ENCODE results near the gene WASF2.
"Not testable (repeated sequence)": the region's sequence is repeated elsewhere in the genome, so short reads cannot be mapped to it uniquely, and the experiment has no call there.

WASF2 gene

DNA sequence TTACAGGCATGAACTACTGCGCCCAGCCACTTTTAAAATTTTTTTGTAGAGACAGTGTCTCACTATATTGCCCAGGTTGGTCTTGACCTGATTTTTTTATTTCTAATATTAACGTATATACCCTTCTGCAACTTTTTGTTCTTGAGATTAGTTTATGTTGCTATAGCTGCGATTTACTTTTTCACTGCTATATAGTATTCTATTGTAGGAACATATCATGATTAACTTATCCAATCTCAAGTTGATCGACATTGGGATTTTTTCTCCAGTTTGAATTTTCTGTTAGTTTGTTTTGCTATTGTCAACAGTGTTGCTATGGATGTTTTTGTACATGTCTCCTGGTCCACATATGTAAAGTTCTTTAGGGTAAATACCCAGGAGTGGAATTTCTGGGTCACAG is 35.4 kb downstream of the WASF2 start:
- no peak for DNase-seq (ENCODE audit: low read depth in 2 of 2)

DNA sequence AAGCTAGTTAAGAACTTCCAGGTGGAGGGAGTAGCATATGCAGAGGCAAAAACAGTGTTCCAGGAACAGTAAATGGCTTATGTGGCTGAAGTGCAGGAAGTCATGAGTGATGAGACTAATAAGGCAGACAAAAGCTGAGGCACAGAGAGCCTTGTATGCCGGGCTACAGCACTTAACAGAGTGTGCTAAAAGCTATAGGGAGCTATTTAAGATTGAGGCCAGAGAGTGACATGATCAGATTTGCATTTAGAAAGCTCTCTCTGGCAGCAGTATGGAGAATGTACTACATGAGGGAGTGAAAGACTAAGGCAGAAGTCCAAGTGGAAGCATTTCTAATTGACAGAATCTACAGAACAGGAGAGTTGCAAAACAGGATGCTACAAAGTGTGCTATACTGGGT is 38.6 kb downstream of the WASF2 start:
- DNase-seq (ENCODE audit: low read depth in 2 of 2) = no peak

GRCh38 chr1:27448982-27449381 is 41.0 kb downstream of the WASF2 start:
- DNase-seq (ENCODE audit: low read depth in 2 of 2) = no peak

GRCh38 chr1:27447883-27448282 is 42.1 kb downstream of the WASF2 start:
- DNase-seq (ENCODE audit: low read depth in 2 of 2) = no peak

GRCh38 chr1:27447399-27447798 is 42.6 kb downstream of the WASF2 start:
- no peak for DNase-seq (ENCODE audit: low read depth in 2 of 2)

GRCh38 chr1:27446496-27447020 is 43.4 kb downstream of the WASF2 start:
- DNase-seq (ENCODE audit: low read depth in 2 of 2) = no peak

- no peak for DNase-seq (ENCODE audit: low read depth in 2 of 2)
These were observed 44.6 kb downstream of the WASF2 start for GRCh38 chr1:27445177-27445936.

DNA sequence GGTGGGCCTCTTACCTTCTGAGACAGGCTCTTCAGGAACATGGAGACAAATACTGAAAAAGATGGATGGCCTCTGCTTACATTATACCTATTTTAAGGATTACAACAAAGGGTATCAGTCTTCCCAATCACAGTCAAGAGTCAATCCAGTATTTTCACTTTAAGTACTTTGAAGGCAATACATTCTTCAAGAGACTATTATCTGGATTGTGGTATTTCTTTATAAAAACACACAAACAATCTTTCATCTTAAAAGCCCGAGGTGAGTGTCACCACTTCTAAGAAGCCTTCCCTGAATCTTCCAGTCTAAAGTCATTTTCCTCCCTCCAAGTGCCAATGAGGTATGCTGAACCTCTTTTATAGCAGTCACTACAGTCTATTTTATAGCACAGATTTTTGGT is 45.3 kb downstream of the WASF2 start:
- no peak for DNase-seq (ENCODE audit: low read depth in 2 of 2)

- no peak for DNase-seq (ENCODE audit: low read depth in 2 of 2)
These were observed 50.8 kb downstream of the WASF2 start for GRCh38 chr1:27439150-27439549.

DNA sequence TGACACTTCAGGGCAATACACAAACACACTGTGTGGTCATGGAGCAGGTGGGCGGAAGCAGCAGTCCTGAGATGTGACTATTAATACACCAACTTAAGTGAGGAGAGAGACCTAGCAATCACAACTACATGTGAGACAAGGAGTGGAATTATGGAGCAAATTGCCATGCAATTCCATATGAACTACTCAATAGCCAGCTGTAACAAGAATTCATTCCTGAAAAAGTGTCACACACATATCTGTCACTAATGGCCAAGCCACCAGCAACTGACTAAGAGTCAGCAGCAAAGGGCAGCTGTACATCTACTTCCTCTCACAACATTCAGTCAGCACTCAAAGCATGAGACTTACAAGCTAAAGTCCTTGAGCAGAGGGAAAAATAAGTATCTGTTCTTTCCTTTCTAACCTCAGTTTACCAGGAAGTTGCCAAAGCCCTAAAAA is 51.3 kb downstream of the WASF2 start:
- no peak for DNase-seq (ENCODE audit: low read depth in 2 of 2)

DNA sequence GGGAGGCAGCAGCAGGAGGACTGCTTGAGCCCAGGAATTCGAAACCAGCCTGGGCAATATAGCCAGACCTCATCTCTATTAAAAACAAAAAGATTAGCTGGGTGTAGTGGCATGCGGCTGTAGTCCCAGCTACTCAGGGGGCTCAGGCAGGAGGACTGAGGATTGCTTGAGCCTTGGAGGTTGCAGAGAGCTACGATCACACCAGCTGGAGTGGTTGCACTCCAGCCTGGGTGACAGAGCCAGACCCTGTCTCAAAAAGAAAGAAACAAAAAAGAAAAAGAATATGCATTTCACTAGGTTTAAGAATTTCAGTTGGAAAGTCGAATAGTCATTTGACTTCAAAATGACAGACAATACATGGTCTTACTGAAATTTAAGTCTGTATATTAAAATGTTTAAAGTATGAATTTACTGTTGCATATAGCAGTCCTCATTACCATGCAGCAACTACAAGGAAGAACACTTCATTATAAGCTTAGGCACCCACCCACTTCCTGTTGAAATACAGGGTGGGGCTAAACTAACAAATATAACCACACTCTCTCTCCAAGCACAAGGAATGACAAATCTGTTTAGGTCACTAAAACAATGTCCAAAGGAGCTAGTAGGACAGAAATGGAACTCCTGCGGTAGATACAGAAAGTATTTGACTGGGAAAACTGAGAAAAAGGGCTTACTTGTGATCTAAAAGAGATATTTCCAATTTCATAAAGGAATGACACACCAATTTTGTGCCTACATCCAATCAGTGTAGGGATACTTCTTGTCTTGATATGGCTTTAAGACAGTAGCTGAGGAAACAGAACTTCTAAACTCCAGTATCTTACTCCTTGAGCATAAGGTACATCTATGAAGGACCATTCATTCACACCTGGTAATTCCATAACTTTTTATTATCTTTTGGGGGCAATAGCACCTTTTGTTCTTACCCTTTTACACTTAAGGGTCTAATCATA is 53.5 kb downstream of the WASF2 start:
- no peak for DNase-seq (ENCODE audit: low read depth in 2 of 2)

DNA sequence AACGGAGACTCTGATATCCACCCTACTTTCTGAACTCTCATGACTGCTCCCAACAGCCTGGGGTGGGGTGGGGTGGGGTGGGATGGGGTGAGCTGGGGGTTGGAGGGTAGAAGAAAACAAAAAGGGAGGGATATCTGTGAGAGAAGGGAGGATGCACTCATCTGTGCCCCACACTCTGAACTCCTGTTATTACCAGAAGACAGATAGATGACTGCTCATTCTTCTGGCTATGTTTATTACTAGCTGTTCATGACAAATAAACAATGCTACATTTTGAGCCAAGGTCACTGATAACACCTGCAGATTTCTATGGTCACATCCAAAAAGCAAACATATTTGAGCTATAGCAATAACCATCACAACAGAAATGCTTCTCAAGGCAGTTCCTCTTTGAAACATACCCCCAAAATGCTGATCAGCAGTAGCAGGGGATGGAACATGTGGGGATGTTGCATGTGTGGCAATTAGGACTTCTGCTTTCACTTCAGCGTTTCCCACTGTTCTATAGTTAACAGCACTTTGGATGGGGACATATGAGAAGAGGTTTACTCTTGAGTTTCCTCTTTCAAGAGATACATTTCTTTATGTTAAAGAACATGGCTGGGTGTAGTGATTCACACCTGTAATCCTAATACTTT is 54.3 kb downstream of the WASF2 start:
- DNase-seq (ENCODE audit: low read depth in 2 of 2) = no peak

GRCh38 chr1:27433706-27434105 is 56.3 kb downstream of the WASF2 start:
- no peak for DNase-seq (ENCODE audit: low read depth in 2 of 2)

- DNase-seq (ENCODE audit: low read depth in 2 of 2) = not testable (repeated sequence)
These were observed 57.2 kb downstream of the WASF2 start for GRCh38 chr1:27432725-27433124.

- no peak for DNase-seq (ENCODE audit: low read depth in 2 of 2)
These were observed 58.4 kb downstream of the WASF2 start for GRCh38 chr1:27431601-27431940.

GRCh38 chr1:27430903-27431600 is 58.9 kb downstream of the WASF2 start:
- DNase-seq (ENCODE audit: low read depth in 2 of 2) = no peak

GRCh38 chr1:27429029-27429425 is 60.9 kb downstream of the WASF2 start:
- no peak for DNase-seq (ENCODE audit: low read depth in 2 of 2)

- peak in 1 of 2 experiments; percentile 9 for DNase-seq (ENCODE audit: low read depth in 2 of 2)
These were observed 61.5 kb downstream of the WASF2 start for GRCh38 chr1:27428316-27429028.

DNA sequence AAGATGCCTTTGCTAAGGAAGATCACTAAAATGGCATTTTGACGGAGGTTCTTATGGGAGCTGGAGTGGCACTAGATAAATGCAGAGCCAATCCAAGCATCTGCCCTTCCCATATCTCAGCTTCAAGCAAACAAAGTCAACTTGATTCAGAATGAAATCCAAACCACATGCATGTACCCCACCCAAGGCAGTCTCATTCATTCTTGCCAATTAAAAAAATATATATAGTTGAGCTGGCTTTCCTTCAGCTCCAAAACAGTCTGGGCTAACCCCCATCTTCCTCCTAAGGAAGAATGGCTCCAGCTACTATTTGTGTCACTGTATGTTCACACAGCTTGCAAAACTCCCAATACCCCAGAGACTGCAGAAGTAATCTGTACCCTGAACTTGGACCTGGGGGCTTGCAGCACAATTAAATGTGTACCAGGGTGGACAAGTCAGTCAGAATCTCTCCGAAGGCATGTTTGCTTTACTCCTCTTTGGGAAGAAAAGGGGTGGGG is 62.1 kb downstream of the WASF2 start:
- DNase-seq (ENCODE audit: low read depth in 2 of 2) = no peak

DNA sequence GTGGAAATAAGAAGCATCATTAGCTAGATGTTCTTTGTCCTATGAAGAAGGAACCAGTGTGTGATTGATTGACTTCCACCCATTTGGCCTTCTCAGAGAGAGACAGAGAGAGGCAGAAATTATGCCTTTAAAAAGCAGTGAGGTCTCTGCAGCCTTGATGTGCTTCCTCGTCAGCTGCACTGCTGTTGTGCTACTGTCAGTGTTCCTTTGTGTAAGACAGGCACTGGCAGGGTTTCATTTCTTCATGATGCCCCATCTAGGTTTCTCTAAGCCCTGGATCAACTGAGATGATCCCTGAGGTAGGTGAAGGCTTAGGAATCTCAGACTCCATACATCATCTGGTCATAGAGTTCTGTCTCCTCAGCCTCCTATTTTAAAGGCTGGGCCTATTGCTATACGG is 62.6 kb downstream of the WASF2 start:
- DNase-seq (ENCODE audit: low read depth in 2 of 2) = no peak

DNA sequence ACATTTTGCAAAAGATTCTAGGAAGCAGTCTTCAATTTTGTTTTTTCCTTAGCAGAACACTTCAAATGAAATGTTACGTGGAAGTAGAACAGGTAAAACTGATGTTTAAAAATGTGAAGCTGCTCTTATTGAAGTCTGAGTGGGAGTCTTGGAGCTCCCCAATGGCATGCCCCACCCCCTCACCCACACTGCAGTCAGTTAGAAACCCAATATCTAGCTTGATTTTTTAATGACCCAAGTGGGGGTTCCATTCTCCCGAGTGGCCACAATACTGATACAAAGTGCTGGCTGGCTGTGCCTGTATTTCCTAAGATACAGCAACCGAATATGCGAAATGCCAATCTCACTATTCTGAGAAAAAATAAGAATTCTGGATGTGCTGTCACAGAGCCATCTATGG is 66.3 kb downstream of the WASF2 start:
- no peak for DNase-seq (ENCODE audit: low read depth in 2 of 2)

Measured in stimulated activated CD4-positive, alpha-beta T cell treated with anti-CD3 and anti-CD28 coated beads, Interleukin-12 subunit alpha, Interleukin-12 subunit beta, amount 100 ng/mL, for 24 hours (primary cell).